Effector memory CD4-positive, alpha-beta T cell (primary cell): ENCODE results near the gene ZBP1.

Experiments
- DNase-seq, 3 donors: peaks; one replicate each; pipeline ENCODE4 v3.0.0-alpha.2; 2020
- H3K27ac ChIP-seq: 2 replicates; pipeline ENCODE4 v1.7.0; 2013; ENCODE audit warnings: mild to moderate bottlenecking, low read length, moderate library complexity; ENCODE audit not compliant: insufficient read depth, poor library complexity, severe bottlenecking
- H3K27me3 ChIP-seq: replicated peaks from 2 replicates; pipeline ENCODE4 v1.7.0; 2013; ENCODE audit warnings: mild to moderate bottlenecking, low read length; ENCODE audit not compliant: insufficient read depth, control insufficient read depth, poor library complexity, severe bottlenecking
- H3K36me3 ChIP-seq: 2 replicates; pipeline ENCODE4 v1.7.0; 2013; ENCODE audit warnings: mild to moderate bottlenecking, low read length, moderate library complexity; ENCODE audit not compliant: control insufficient read depth, insufficient read depth
- H3K4me1 ChIP-seq: 2 replicates; pipeline ENCODE4 v1.7.0; 2013; ENCODE audit warnings: low read length, mild to moderate bottlenecking; ENCODE audit not compliant: control insufficient read depth, insufficient read depth, poor library complexity, severe bottlenecking
- H3K4me3 ChIP-seq: 2 replicates; pipeline ENCODE4 v1.7.0; 2013; ENCODE audit warnings: low read length, low read depth, mild to moderate bottlenecking; ENCODE audit not compliant: insufficient read depth, poor library complexity, severe bottlenecking
- H3K9me3 ChIP-seq: 2 replicates; pipeline ENCODE4 v1.7.0; 2013; ENCODE audit warnings: mild to moderate bottlenecking, low read length, moderate library complexity; ENCODE audit not compliant: control insufficient read depth

ZBP1 gene

GRCh38 chr20:57570145-57570850 lies 49.9 kb downstream of the ZBP1 start:
- Histone ChIP-seq H3K36me3 (no peaks in the 10 kb centered on the region), H3K4me1 (no peaks in the 10 kb centered on the region), H3K27ac (no peak overlapping the region), H3K4me3 (no peak overlapping the region), H3K27me3 (no peaks in the 10 kb centered on the region), H3K9me3 (no peaks in the 10 kb centered on the region)
- DNase-seq = no peak

GRCh38 chr20:57568960-57569359 lies 51.3 kb downstream of the ZBP1 start:
- H3K27me3 ChIP-seq = no peaks in the 10 kb centered on the region
- no peak overlapping the region for H3K27ac ChIP-seq
- no peak for DNase-seq

GRCh38 chr20:57568088-57568896 lies 51.9 kb downstream of the ZBP1 start:
- Histone ChIP-seq H3K36me3 (no peaks in the 10 kb centered on the region), H3K27ac (no peak overlapping the region), H3K27me3 (no peaks in the 10 kb centered on the region), H3K9me3 (no peaks in the 10 kb centered on the region), H3K4me1 (no peaks in the 10 kb centered on the region), H3K4me3 (no peak overlapping the region)
- no peak for DNase-seq

More at GRCh38 chr20:57568960-57569359, 51.3 kb downstream of the ZBP1 start:
- no peaks in the 10 kb centered on the region for H3K4me1 ChIP-seq
- H3K36me3 ChIP-seq = no peaks in the 10 kb centered on the region
- H3K9me3 ChIP-seq = no peaks in the 10 kb centered on the region
- H3K4me3 ChIP-seq = no peak overlapping the region

GRCh38 chr20:57567471-57568079 lies 52.7 kb downstream of the ZBP1 start:
- H3K4me3 ChIP-seq = no peak overlapping the region
- H3K4me1 ChIP-seq = no peaks in the 10 kb centered on the region
- DNase-seq = no peak
- H3K9me3 ChIP-seq = no peaks in the 10 kb centered on the region
- H3K27ac ChIP-seq = no peak overlapping the region
- H3K36me3 ChIP-seq = no peaks in the 10 kb centered on the region
- H3K27me3 ChIP-seq = no peaks in the 10 kb centered on the region

GRCh38 chr20:57566803-57567459 lies 53.3 kb downstream of the ZBP1 start:
- Histone ChIP-seq H3K4me3 (no peak overlapping the region), H3K9me3 (no peaks in the 10 kb centered on the region), H3K27me3 (no peaks in the 10 kb centered on the region), H3K4me1 (no peaks in the 10 kb centered on the region), H3K36me3 (no peaks in the 10 kb centered on the region), H3K27ac (no peak overlapping the region)
- no peak for DNase-seq

- Histone ChIP-seq H3K27ac (no peak overlapping the region), H3K4me3 (no peak overlapping the region), H3K36me3 (no peaks in the 10 kb centered on the region), H3K4me1 (no peaks in the 10 kb centered on the region), H3K9me3 (no peaks in the 10 kb centered on the region), H3K27me3 (no peaks in the 10 kb centered on the region)
- no peak for DNase-seq
Measured at GRCh38 chr20:57566399-57566798, 53.8 kb downstream of the ZBP1 start.

- DNase-seq = no peak
- H3K4me1 ChIP-seq = no peaks in the 10 kb centered on the region
- H3K4me3 ChIP-seq = no peak overlapping the region
- H3K27ac ChIP-seq = no peak overlapping the region
- H3K36me3 ChIP-seq = no peaks in the 10 kb centered on the region
- no peaks in the 10 kb centered on the region for H3K27me3 ChIP-seq
- no peaks in the 10 kb centered on the region for H3K9me3 ChIP-seq
Measured at GRCh38 chr20:57564951-57565642, 55.1 kb downstream of the ZBP1 start.

- no peaks in the 10 kb centered on the region for H3K27me3 ChIP-seq
- DNase-seq = no peak
Measured at GRCh38 chr20:57564180-57564802, 55.9 kb downstream of the ZBP1 start.

GRCh38 chr20:57563522-57563921 lies 56.7 kb downstream of the ZBP1 start:
- no peaks in the 10 kb centered on the region for H3K27me3 ChIP-seq

More at GRCh38 chr20:57564180-57564802, 55.9 kb downstream of the ZBP1 start:
- Histone ChIP-seq H3K4me1 (no peaks in the 10 kb centered on the region), H3K4me3 (no peak overlapping the region), H3K36me3 (no peaks in the 10 kb centered on the region), H3K9me3 (no peaks in the 10 kb centered on the region), H3K27ac (no peak overlapping the region)

More at GRCh38 chr20:57563522-57563921, 56.7 kb downstream of the ZBP1 start:
- Histone ChIP-seq H3K36me3 (no peaks in the 10 kb centered on the region), H3K27ac (no peak overlapping the region), H3K9me3 (no peaks in the 10 kb centered on the region), H3K4me1 (no peaks in the 10 kb centered on the region), H3K4me3 (no peak overlapping the region)
- DNase-seq = no peak
